GM03348 (cell line): ENCODE data around the gene RNF169.
A peak's percentile ranks its signal among the peaks of the same experiment; 100 is the strongest.

Source experiments
- DNase-seq: peaks from one replicate; pipeline ENCODE4 v3.0.0; 2012; ENCODE audit warnings: low spot score

The RNF169 gene

GRCh38 chr11:74748211-74749126, at the start of gene RNF169:
RNF169 (plus strand) TSS chr11:74748849; CDS start chr11:74748881, 32 bp downstream.
- peak; percentile 98 for DNase-seq

GRCh38 chr11:74699615-74700396, 48.8 kb upstream of the RNF169 start:
- no peak for DNase-seq

- DNase-seq = no peak
Measured at GRCh38 chr11:74701351-74701750, 47.3 kb upstream of the RNF169 start.

- DNase-seq = peak; percentile 89
Measured at GRCh38 chr11:74702383-74703007, 46.2 kb upstream of the RNF169 start.

GRCh38 chr11:74703211-74703610, 45.4 kb upstream of the RNF169 start:
- DNase-seq = no peak

- no peak for DNase-seq
Measured at GRCh38 chr11:74707182-74707581, 41.5 kb upstream of the RNF169 start.

GRCh38 chr11:74707602-74708510, 40.8 kb upstream of the RNF169 start:
- no peak for DNase-seq

- DNase-seq = no peak
Measured at GRCh38 chr11:74709175-74709574, 39.5 kb upstream of the RNF169 start.

- peak; percentile 53 for DNase-seq
Measured at GRCh38 chr11:74710281-74710938, 38.2 kb upstream of the RNF169 start.

- DNase-seq = no peak
Measured at GRCh38 chr11:74713686-74714085, 35.0 kb upstream of the RNF169 start.

GRCh38 chr11:74714904-74715303, 33.7 kb upstream of the RNF169 start:
- no peak for DNase-seq

GRCh38 chr11:74717221-74717969, 31.3 kb upstream of the RNF169 start:
- DNase-seq = peak; percentile 43

GRCh38 chr11:74719011-74719410, 29.6 kb upstream of the RNF169 start:
- no peak for DNase-seq

- peak; percentile 52 for DNase-seq
Measured at GRCh38 chr11:74720596-74721478, 27.8 kb upstream of the RNF169 start.

GRCh38 chr11:74721479-74721835, 27.2 kb upstream of the RNF169 start:
- no peak for DNase-seq

- DNase-seq = no peak
Measured at GRCh38 chr11:74723511-74723910, 25.1 kb upstream of the RNF169 start.

- no peak for DNase-seq
Measured at GRCh38 chr11:74725701-74726100, 22.9 kb upstream of the RNF169 start.

- peak; percentile 92 for DNase-seq
Measured at GRCh38 chr11:74726547-74727182, 22.0 kb upstream of the RNF169 start.

- no peak for DNase-seq
Measured at GRCh38 chr11:74729397-74729796, 19.3 kb upstream of the RNF169 start.
